Measurements from ENCODE around the gene EDAR. TPM values are rescaled to one million over a fixed set of nuclear protein-coding genes. Genes with fewer than 3 reads are reported as not detected.

The EDAR gene
- total and polyA plus RNA-seq, 2 of the 8 experiments (the other 6 are each of a cell fraction or from before 2014, with no cell fraction given) = not detected

DNA sequence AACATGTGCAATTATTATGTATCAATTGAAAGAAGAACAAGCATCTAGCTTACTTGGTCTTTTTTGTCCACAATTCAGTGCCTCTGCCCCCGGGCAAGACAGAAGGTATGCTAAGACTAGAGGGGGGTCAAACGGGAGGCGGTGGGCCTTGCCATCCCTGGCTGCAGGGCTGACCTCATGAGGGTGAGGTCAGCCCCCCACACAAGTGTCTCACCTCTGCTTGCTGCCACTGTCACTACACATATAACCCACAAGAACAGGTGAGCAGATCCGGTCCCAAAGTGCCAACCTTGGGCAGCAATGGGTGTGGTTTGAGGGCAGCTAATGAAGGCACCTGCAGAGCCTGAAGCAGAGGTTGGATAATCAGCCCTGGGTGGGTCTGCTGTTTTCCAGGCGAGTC lies 71.5 kb downstream of the EDAR start:
- no peaks in the 10 kb centered on the region for H3K79me2 ChIP-seq (ENCODE audit: control insufficient read depth in 1 of 2, insufficient read depth in 2 of 2, low read length in 2 of 2)
- no peak overlapping the region for H3K9ac ChIP-seq (replicated peaks in 1 of 4; ENCODE audit: extremely low read depth in 1 of 4, low read depth in 3 of 4, low read length in 3 of 4)
- no peak overlapping the region for H2AK5ac ChIP-seq (ENCODE audit: low read depth, low read length)
- H3K18ac ChIP-seq (ENCODE audit: extremely low read depth, low read length) = no peak overlapping the region
- H3K14ac ChIP-seq (ENCODE audit: insufficient read length) = no peak overlapping the region
- FAIRE-seq (no peak), DNase-seq (ENCODE audit: low read depth in 1 of 2, low spot score in 2 of 2) (no peak)
- no peaks in the 10 kb centered on the region for H3K79me1 ChIP-seq (ENCODE audit: low read depth, low read length)
- H3K4ac ChIP-seq (replicated peaks; ENCODE audit: insufficient read length, low read depth, low read length) = no peak overlapping the region
- H2BK120ac ChIP-seq (replicated peaks; ENCODE audit: low read depth, low read length) = no peak overlapping the region
- no peaks in the 10 kb centered on the region for H3K36me3 ChIP-seq (ENCODE audit: control insufficient read depth in 2 of 4, insufficient read depth in 4 of 4, low read length in 3 of 4)
- no peak overlapping the region for H3K56ac ChIP-seq (replicated peaks; ENCODE audit: insufficient read length, low read depth, low read length)
- no peak overlapping the region for H4K5ac ChIP-seq (ENCODE audit: insufficient read length, low read depth, low read length)
- 86% methylated on average over 5 of the region's 5 CpGs; no CpG with 5 or more reads in 1 of the 2 experiments for WGBS, 2 experiments (ENCODE audit: extremely low coverage in 1 of 2, insufficient coverage in 1 of 2, insufficient read length in 1 of 2, insufficient replicate concordance in 2 of 2, low coverage in 1 of 2, low lambda C conversion rate in 2 of 2, missing lambda C conversion rate in 1 of 2)
- H2BK20ac ChIP-seq (ENCODE audit: low read length) = no peak overlapping the region
- TF ChIP-seq NANOG (IDR thresholded peaks at IDR 0.05; ENCODE audit: insufficient read depth, low read depth, low read length, poor library complexity, severe bottlenecking) = no peak
- H2BK15ac ChIP-seq (ENCODE audit: low read length) = no peak overlapping the region
- H4K91ac ChIP-seq (replicated peaks; ENCODE audit: insufficient read length, low read length) = no peak overlapping the region
- no peak overlapping the region for H3K4me2 ChIP-seq (ENCODE audit: insufficient read depth in 1 of 2, low read depth in 2 of 2, low read length in 2 of 2)
- H3K23ac ChIP-seq (ENCODE audit: insufficient read length) = no peak overlapping the region
- no peak overlapping the region for H3K27ac ChIP-seq (ENCODE audit: low read depth, low read length)
- no peaks in the 10 kb centered on the region for H3K23me2 ChIP-seq (ENCODE audit: low read depth, low read length)
- ChIA-PET POLR2A (ENCODE audit: partially characterized antibody) (no interaction called here), CTCF (ENCODE audit: partially characterized antibody) (interaction anchor here (1.7 to 6.0 kb wide), 2 partner anchors 10 to 84 kb away, joined by 6 to 38 read pairs; no protein-coding TSS in a partner anchor)
- H2AFZ ChIP-seq (ENCODE audit: low read length) = no peak overlapping the region
- no peak overlapping the region for H2BK12ac ChIP-seq (ENCODE audit: low read depth, low read length)
- no peaks in the 10 kb centered on the region for H3K4me1 ChIP-seq (replicated peaks in 1 of 4; ENCODE audit: control insufficient read depth in 3 of 4, insufficient read depth in 4 of 4, low read length in 3 of 4)
- no peak overlapping the region for H3K4me3 ChIP-seq (ENCODE audit: extremely low read depth in 1 of 4, insufficient read depth in 2 of 4, low read depth in 3 of 4, low read length in 4 of 4)
- H4K20me1 ChIP-seq (replicated peaks in 1 of 2; ENCODE audit: control insufficient read depth in 1 of 2, insufficient read depth in 2 of 2, low read length in 2 of 2) = no peaks in the 10 kb centered on the region
- H3K9me3 ChIP-seq (ENCODE audit: insufficient read depth in 2 of 2, low read depth in 1 of 2, low read length in 1 of 2) = no peaks in the 10 kb centered on the region
- H3K27me3 ChIP-seq (replicated peaks in 1 of 4; ENCODE audit: control insufficient read depth in 3 of 4, extremely low read depth in 1 of 4, insufficient read depth in 3 of 4, low read length in 3 of 4) = no peaks in the 10 kb centered on the region
- H2BK5ac ChIP-seq (ENCODE audit: low read depth, low read length) = no peak overlapping the region
- no peak overlapping the region for H4K8ac ChIP-seq (ENCODE audit: extremely low read depth, insufficient read depth, low read length)

Data from H1 (cell line).